Thyroid gland (tissue), 4 donors: ENCODE data around the gene CD38. TPM values are rescaled to one million over a fixed set of nuclear protein-coding genes. Genes with fewer than 3 reads are reported as not detected.

ENCODE experiments used
- DNase-seq, 2 donors: peaks; one replicate each; pipeline ENCODE4 v3.0.0-alpha.2; 2019
- H3K27ac ChIP-seq, 3 donors: fragments of 200-600 bp; sonication (generic); 1 replicate in 2 of 3; 2 replicates in 1 of 3; pipeline ENCODE4 v1.5.1; 2016 to 2019; ENCODE audit warnings: mild to moderate bottlenecking in 1 of 3, moderate library complexity in 1 of 3
- H3K27me3 ChIP-seq: fragments of 200-600 bp; sonication (generic); one replicate; pipeline ENCODE4 v1.5.1; 2019
- H3K36me3 ChIP-seq, 2 donors: fragments of 200-600 bp; sonication (generic); one replicate each; pipeline ENCODE4 v1.5.1; 2016 to 2019
- H3K4me1 ChIP-seq, 2 donors: fragments of 200-600 bp; sonication (generic); one replicate each; pipeline ENCODE4 v1.5.1; 2017 to 2019
- H3K4me3 ChIP-seq, 3 donors: fragments of 200-600 bp; sonication (generic); replicated peaks in 1 of 3; 1 replicate in 2 of 3; 2 replicates in 1 of 3; pipeline ENCODE4 v1.5.1; 2016; ENCODE audit warnings: mild to moderate bottlenecking in 1 of 3
- H3K9me3 ChIP-seq: fragments of 200-600 bp; sonication (generic); one replicate; pipeline ENCODE4 v1.5.1; 2017
- CTCF ChIP-seq, 6 experiments: fragments of 200-600 bp in 3 of 6; fragments of 450-650 bp in 3 of 6; sonication (generic) in 3 of 6; IDR thresholded peaks; one replicate each; pipeline ENCODE4 v1.5.1; 2016 to 2019; ENCODE audit warnings: antibody characterized with exemption in 6 of 6, mild to moderate bottlenecking in 2 of 6, inconsistent platforms in 1 of 6, moderate library complexity in 1 of 6
- POLR2A ChIP-seq, 2 donors: fragments of 450-650 bp; IDR thresholded peaks; one replicate each; pipeline ENCODE4 v1.6.1; 2017; ENCODE audit warnings: antibody characterized with exemption in 2 of 2, mild to moderate bottlenecking in 2 of 2, moderate library complexity in 1 of 2
- WGBS, 2 donors: methylation state at CpG; one replicate each; pipeline ENCODE4 v1.1.5; 2017; 5-methylcytosine and 5-hydroxymethylcytosine counted together
- intact Hi-C: fragments of 100-400 bp; cut with DNase I; formaldehyde crosslinking; loops from one replicate; pipeline ENCODE4 v1.15.1; 2023
- total RNA-seq, 4 donors: library from RNA; depleted of rRNA; stranded (reverse); fragments of >200 nt; gene quantifications; one replicate each; pipeline ENCODE4 v1.2.3, GENCODE V29; 2016

CD38 gene
- total RNA-seq, 4 donors from 2014 or later, result 3.7 to 13.3 (median 9.5) TPM

GRCh38 chr4:15847746-15848145, 69.6 kb downstream of the CD38 start:
- no peak for DNase-seq
- 95 to 99% methylated on average over 2 of the region's 2 CpGs for WGBS, 2 donors
- no peaks in the 10 kb centered on the region for H3K4me1 ChIP-seq
- no peaks in the 10 kb centered on the region for H3K36me3 ChIP-seq
- intact Hi-C loops, result no loop called here
- H3K27me3 ChIP-seq, result no peaks in the 10 kb centered on the region
- no peak overlapping the region for H3K4me3 ChIP-seq
- H3K9me3 ChIP-seq, result no peaks in the 10 kb centered on the region
- no peak overlapping the region for H3K27ac ChIP-seq
- TF ChIP-seq POLR2A (IDR thresholded peaks at IDR 0.05), result no peak
- TF ChIP-seq CTCF (IDR thresholded peaks at IDR 0.05), result no peak

GRCh38 chr4:15848191-15848842, 70.2 kb downstream of the CD38 start:
- TF ChIP-seq POLR2A (IDR thresholded peaks at IDR 0.05), result no peak
- TF ChIP-seq CTCF (IDR thresholded peaks at IDR 0.05), result no peak
- intact Hi-C loops, result no loop called here
- no peaks in the 10 kb centered on the region for H3K4me1 ChIP-seq
- H3K4me3 ChIP-seq, result no peak overlapping the region
- H3K27ac ChIP-seq, result no peak overlapping the region
- no peaks in the 10 kb centered on the region for H3K36me3 ChIP-seq
- no peaks in the 10 kb centered on the region for H3K9me3 ChIP-seq
- no peak for DNase-seq
- no peaks in the 10 kb centered on the region for H3K27me3 ChIP-seq
- 75 to 87% methylated on average over 10 of the region's 10 CpGs for WGBS, 2 donors

- Histone ChIP-seq H3K4me1 (no peaks in the 10 kb centered on the region), H3K27ac (no peak overlapping the region), H3K9me3 (no peaks in the 10 kb centered on the region), H3K4me3 (no peak overlapping the region), H3K36me3 (no peaks in the 10 kb centered on the region), H3K27me3 (no peaks in the 10 kb centered on the region)
- no peak for DNase-seq
- WGBS, 2 donors, result 92 to 93% methylated on average over 6 of the region's 6 CpGs
- TF ChIP-seq CTCF (IDR thresholded peaks at IDR 0.05), result no peak
- no peak for TF ChIP-seq POLR2A (IDR thresholded peaks at IDR 0.05)
- intact Hi-C loops, result no loop called here
Measured at GRCh38 chr4:15851969-15852368, 73.8 kb downstream of the CD38 start.

- WGBS, 2 donors, result 86 to 90% methylated on average over 9 of the region's 9 CpGs
- no peak for TF ChIP-seq CTCF (IDR thresholded peaks at IDR 0.05)
Measured at GRCh38 chr4:15852524-15852923, 74.4 kb downstream of the CD38 start.

GRCh38 chr4:15853345-15853744, 75.2 kb downstream of the CD38 start:
- H3K27me3 ChIP-seq, result no peaks in the 10 kb centered on the region
- no peak overlapping the region for H3K4me3 ChIP-seq
- H3K27ac ChIP-seq, result no peak overlapping the region
- TF ChIP-seq POLR2A (IDR thresholded peaks at IDR 0.05) (no peak), CTCF (IDR thresholded peaks at IDR 0.05) (no peak)
- DNase-seq, result no peak
- 85 to 91% methylated on average over 5 of the region's 5 CpGs for WGBS, 2 donors
- H3K9me3 ChIP-seq, result no peaks in the 10 kb centered on the region
- intact Hi-C loops, result no loop called here
- no peaks in the 10 kb centered on the region for H3K4me1 ChIP-seq
- H3K36me3 ChIP-seq, result no peaks in the 10 kb centered on the region

More at GRCh38 chr4:15852524-15852923, 74.4 kb downstream of the CD38 start:
- Histone ChIP-seq H3K27ac (no peak overlapping the region), H3K36me3 (no peaks in the 10 kb centered on the region), H3K27me3 (no peaks in the 10 kb centered on the region), H3K9me3 (no peaks in the 10 kb centered on the region), H3K4me1 (no peaks in the 10 kb centered on the region), H3K4me3 (no peak overlapping the region)
- intact Hi-C loops, result no loop called here
- no peak for DNase-seq
